Thoracic aorta (tissue), 2 donors: ENCODE results near the gene ARHGAP24. TPM values are rescaled to one million over a fixed set of nuclear protein-coding genes. Genes with fewer than 3 reads are reported as not detected.
"Not testable (repeated sequence)": the region's sequence is repeated elsewhere in the genome, so short reads cannot be mapped to it uniquely, and the experiment has no call there.

Experiments
- ATAC-seq: fragments of 150-250 bp; one replicate; pipeline ENCODE4 v1.8.0; 2017; ENCODE audit warnings: low read depth; ENCODE audit not compliant: insufficient number of reproducible peaks, low FRiP score
- DNase-seq: peaks from one replicate; pipeline ENCODE4 v3.0.0-alpha.2; 2020; ENCODE audit warnings: low spot score
- H3K27ac ChIP-seq, 2 donors: fragments of 200-600 bp; sonication (generic); 1 replicate in 1 of 2; 2 replicates in 1 of 2; pipeline ENCODE4 v1.5.1; 2016; ENCODE audit warnings: mild to moderate bottlenecking in 2 of 2, moderate library complexity in 2 of 2
- H3K27me3 ChIP-seq: fragments of 200-600 bp; sonication (generic); replicated peaks from 2 replicates; pipeline ENCODE4 v1.6.0; 2016; ENCODE audit warnings: mild to moderate bottlenecking; ENCODE audit not compliant: insufficient read depth
- H3K36me3 ChIP-seq: fragments of 200-600 bp; sonication (generic); one replicate; pipeline ENCODE4 v1.5.1; 2016
- H3K4me1 ChIP-seq, 2 donors: fragments of 200-600 bp; sonication (generic); 1 replicate in 1 of 2; 2 replicates in 1 of 2; pipeline versions ENCODE4 v1.5.1 to v1.6.0; 2016; ENCODE audit warnings: low read depth in 2 of 2, mild to moderate bottlenecking in 1 of 2; ENCODE audit not compliant: control insufficient read depth in 1 of 2
- H3K4me3 ChIP-seq: fragments of 200-600 bp; sonication (generic); 2 replicates; pipeline ENCODE4 v1.5.1; 2016; ENCODE audit warnings: mild to moderate bottlenecking
- H3K9me3 ChIP-seq: fragments of 200-600 bp; sonication (generic); 2 replicates; pipeline ENCODE4 v1.5.1; 2016
- CTCF ChIP-seq: fragments of 200-600 bp; sonication (generic); IDR thresholded peaks from one replicate; pipeline ENCODE4 v1.5.1; 2019; ENCODE audit warnings: antibody characterized with exemption
- total RNA-seq, 2 donors: library from RNA; depleted of rRNA; stranded (reverse); fragments of >200 nt; gene quantifications; one replicate each; pipeline versions ENCODE4 v1.1.0 to v1.2.3, GENCODE V29; 2016

ARHGAP24 gene
- total RNA-seq, 2 donors from 2014 or later: 30.1 to 43.6 TPM

GRCh38 chr4:85905761-85906160, 430.8 kb downstream of the ARHGAP24 start:
- H3K4me1 ChIP-seq: no peaks in the 10 kb centered on the region
- ATAC-seq: no peak

GRCh38 chr4:85907001-85907400, 432.1 kb downstream of the ARHGAP24 start:
- H3K27me3 ChIP-seq: no peaks in the 10 kb centered on the region
- H3K4me1 ChIP-seq: no peaks in the 10 kb centered on the region
- no peak for DNase-seq
- no peaks in the 10 kb centered on the region for H3K36me3 ChIP-seq
- ATAC-seq: no peak
- no peak overlapping the region for H3K27ac ChIP-seq
- TF ChIP-seq CTCF: no peak
- H3K4me3 ChIP-seq: no peak overlapping the region
- no peaks in the 10 kb centered on the region for H3K9me3 ChIP-seq

More at GRCh38 chr4:85905761-85906160, 430.8 kb downstream of the ARHGAP24 start:
- no peak for TF ChIP-seq CTCF
- Histone ChIP-seq H3K27ac (no peak overlapping the region), H3K4me3 (no peak overlapping the region), H3K9me3 (no peaks in the 10 kb centered on the region), H3K36me3 (no peaks in the 10 kb centered on the region), H3K27me3 (no peaks in the 10 kb centered on the region)
- no peak for DNase-seq

GRCh38 chr4:85909851-85910250, 434.9 kb downstream of the ARHGAP24 start:
- no peak overlapping the region for H3K27ac ChIP-seq
- no peak for TF ChIP-seq CTCF
- no peak for DNase-seq
- H3K4me1 ChIP-seq: peaks cover 0 to 4% of the 10 kb centered on the region in 2 donors
- ATAC-seq: no peak
- no peaks in the 10 kb centered on the region for H3K27me3 ChIP-seq
- no peaks in the 10 kb centered on the region for H3K36me3 ChIP-seq
- no peaks in the 10 kb centered on the region for H3K9me3 ChIP-seq
- no peak overlapping the region for H3K4me3 ChIP-seq

- H3K36me3 ChIP-seq: no peaks in the 10 kb centered on the region
- H3K9me3 ChIP-seq: no peaks in the 10 kb centered on the region
- H3K27ac ChIP-seq: no peak overlapping the region
- no peak for DNase-seq
- ATAC-seq: no peak
- no peaks in the 10 kb centered on the region for H3K27me3 ChIP-seq
- H3K4me1 ChIP-seq: peaks cover 0 to 4% of the 10 kb centered on the region in 2 donors
- H3K4me3 ChIP-seq: no peak overlapping the region
- TF ChIP-seq CTCF: no peak
Observed at GRCh38 chr4:85910985-85911384, 436.0 kb downstream of the ARHGAP24 start.

- H3K36me3 ChIP-seq: no peaks in the 10 kb centered on the region
- H3K27me3 ChIP-seq: no peaks in the 10 kb centered on the region
- ATAC-seq (no peak), DNase-seq (no peak)
- H3K4me1 ChIP-seq: peaks cover 0 to 4% of the 10 kb centered on the region in 2 donors
- TF ChIP-seq CTCF: no peak
- no peak overlapping the region for H3K27ac ChIP-seq
- no peaks in the 10 kb centered on the region for H3K9me3 ChIP-seq
- no peak overlapping the region for H3K4me3 ChIP-seq
Observed at GRCh38 chr4:85913931-85914694, 439.2 kb downstream of the ARHGAP24 start.

GRCh38 chr4:85915570-85915969, 440.6 kb downstream of the ARHGAP24 start:
- not testable (repeated sequence) for ATAC-seq, H3K4me1 ChIP-seq

More at GRCh38 chr4:85915570-85915969, 440.6 kb downstream of the ARHGAP24 start:
- not testable (repeated sequence) for H3K27me3 ChIP-seq, H3K27ac ChIP-seq, H3K4me3 ChIP-seq, DNase-seq, H3K36me3 ChIP-seq, H3K9me3 ChIP-seq
